ENCODE data around the gene MRPS9.

MRPS9 gene

GRCh38 chr2:105117565-105117964 lies 79.7 kb downstream of the MRPS9 start:
- Histone ChIP-seq H3K36me3 (no peaks in the 10 kb centered on the region), H3K9me3 (no peaks in the 10 kb centered on the region), H3K4me1 (no peaks in the 10 kb centered on the region), H3K27me3 (no peaks in the 10 kb centered on the region), H3K27ac (no peak overlapping the region), H3K4me3 (no peak overlapping the region)
- no peak for DNase-seq
- TF ChIP-seq CTCF (IDR thresholded peaks at IDR 0.05): no peak
- intact Hi-C loops (cut with DNase I; ENCODE audit: low total_unique reads): loop anchor here (5.0 kb wide), 1 partner anchor 120 kb away; no protein-coding TSS in a partner anchor

- no peak for DNase-seq
- H3K9me3 ChIP-seq: no peaks in the 10 kb centered on the region
- no peak overlapping the region for H3K4me3 ChIP-seq
- H3K27ac ChIP-seq: no peak overlapping the region
- intact Hi-C loops (cut with DNase I; ENCODE audit: low total_unique reads): loop anchor here (5.0 kb wide), 1 partner anchor 118 kb away; no protein-coding TSS in a partner anchor
- no peaks in the 10 kb centered on the region for H3K36me3 ChIP-seq
- H3K4me1 ChIP-seq: no peaks in the 10 kb centered on the region
- H3K27me3 ChIP-seq: no peaks in the 10 kb centered on the region
- no peak for TF ChIP-seq CTCF (IDR thresholded peaks at IDR 0.05)
Observed at GRCh38 chr2:105118960-105119359, 81.1 kb downstream of the MRPS9 start.

GRCh38 chr2:105121434-105121833 lies 83.6 kb downstream of the MRPS9 start:
- intact Hi-C loops (cut with DNase I; ENCODE audit: low total_unique reads): no loop called here
- Histone ChIP-seq H3K4me3 (no peak overlapping the region), H3K27me3 (peaks cover 0 to 8% of the 10 kb centered on the region in 2 donors), H3K27ac (no peak overlapping the region), H3K9me3 (no peaks in the 10 kb centered on the region), H3K4me1 (no peaks in the 10 kb centered on the region), H3K36me3 (no peaks in the 10 kb centered on the region)
- no peak for DNase-seq
- no peak for TF ChIP-seq CTCF (IDR thresholded peaks at IDR 0.05)

GRCh38 chr2:105125428-105125827 lies 87.6 kb downstream of the MRPS9 start:
- Histone ChIP-seq H3K9me3 (no peaks in the 10 kb centered on the region), H3K27ac (no peak overlapping the region), H3K36me3 (no peaks in the 10 kb centered on the region), H3K4me1 (no peaks in the 10 kb centered on the region), H3K27me3 (peaks cover 0 to 11% of the 10 kb centered on the region in 2 donors), H3K4me3 (no peak overlapping the region)
- intact Hi-C loops (cut with DNase I; ENCODE audit: low total_unique reads): no loop called here
- no peak for TF ChIP-seq CTCF (IDR thresholded peaks at IDR 0.05)
- no peak for DNase-seq

- intact Hi-C loops (cut with DNase I; ENCODE audit: low total_unique reads): no loop called here
- no peaks in the 10 kb centered on the region for H3K4me1 ChIP-seq
- no peak for DNase-seq
- no peak for TF ChIP-seq CTCF (IDR thresholded peaks at IDR 0.05)
- H3K36me3 ChIP-seq: no peaks in the 10 kb centered on the region
- no peaks in the 10 kb centered on the region for H3K9me3 ChIP-seq
- H3K27ac ChIP-seq: no peak overlapping the region
- no peak overlapping the region for H3K4me3 ChIP-seq
- H3K27me3 ChIP-seq: peaks cover 0 to 11% of the 10 kb centered on the region in 2 donors
Observed at GRCh38 chr2:105125920-105126319, 88.1 kb downstream of the MRPS9 start.

GRCh38 chr2:105126336-105126735 lies 88.5 kb downstream of the MRPS9 start:
- Histone ChIP-seq H3K36me3 (no peaks in the 10 kb centered on the region), H3K27ac (no peak overlapping the region), H3K9me3 (no peaks in the 10 kb centered on the region), H3K4me3 (no peak overlapping the region), H3K4me1 (no peaks in the 10 kb centered on the region), H3K27me3 (peaks cover 0 to 11% of the 10 kb centered on the region in 2 donors)
- TF ChIP-seq CTCF (IDR thresholded peaks at IDR 0.05): no peak
- no peak for DNase-seq
- intact Hi-C loops (cut with DNase I; ENCODE audit: low total_unique reads): no loop called here
